Thoracic aorta (tissue), 2 donors: Measurements from ENCODE around the gene ATP7B. TPM values are rescaled to one million over a fixed set of nuclear protein-coding genes. Genes with fewer than 3 reads are reported as not detected.
"Not testable (repeated sequence)": the region's sequence is repeated elsewhere in the genome, so short reads cannot be mapped to it uniquely, and the experiment has no call there.

Source experiments
- ATAC-seq: fragments of 150-250 bp; one replicate; pipeline ENCODE4 v1.8.0; 2017; ENCODE audit warnings: low read depth; ENCODE audit not compliant: insufficient number of reproducible peaks, low FRiP score
- DNase-seq: peaks from one replicate; pipeline ENCODE4 v3.0.0-alpha.2; 2020; ENCODE audit warnings: low spot score
- H3K27ac ChIP-seq, 2 donors: fragments of 200-600 bp; sonication (generic); 1 replicate in 1 of 2; 2 replicates in 1 of 2; pipeline ENCODE4 v1.5.1; 2016; ENCODE audit warnings: mild to moderate bottlenecking in 2 of 2, moderate library complexity in 2 of 2
- H3K27me3 ChIP-seq: fragments of 200-600 bp; sonication (generic); replicated peaks from 2 replicates; pipeline ENCODE4 v1.6.0; 2016; ENCODE audit warnings: mild to moderate bottlenecking; ENCODE audit not compliant: insufficient read depth
- H3K36me3 ChIP-seq: fragments of 200-600 bp; sonication (generic); one replicate; pipeline ENCODE4 v1.5.1; 2016
- H3K4me1 ChIP-seq, 2 donors: fragments of 200-600 bp; sonication (generic); 1 replicate in 1 of 2; 2 replicates in 1 of 2; pipeline versions ENCODE4 v1.5.1 to v1.6.0; 2016; ENCODE audit warnings: low read depth in 2 of 2, mild to moderate bottlenecking in 1 of 2; ENCODE audit not compliant: control insufficient read depth in 1 of 2
- H3K4me3 ChIP-seq: fragments of 200-600 bp; sonication (generic); 2 replicates; pipeline ENCODE4 v1.5.1; 2016; ENCODE audit warnings: mild to moderate bottlenecking
- H3K9me3 ChIP-seq: fragments of 200-600 bp; sonication (generic); 2 replicates; pipeline ENCODE4 v1.5.1; 2016
- total RNA-seq, 2 donors: library from RNA; depleted of rRNA; stranded (reverse); fragments of >200 nt; gene quantifications; one replicate each; pipeline versions ENCODE4 v1.1.0 to v1.2.3, GENCODE V29; 2016
- TF ChIP-seq, protein P1 (sequence below): fragments of 200-600 bp; sonication (generic); IDR thresholded peaks from one replicate; pipeline ENCODE4 v1.5.1; 2019; ENCODE audit warnings: antibody characterized with exemption

ATP7B gene
- total RNA-seq, 2 donors from 2014 or later, result 6.8 to 7.1 TPM

DNA sequence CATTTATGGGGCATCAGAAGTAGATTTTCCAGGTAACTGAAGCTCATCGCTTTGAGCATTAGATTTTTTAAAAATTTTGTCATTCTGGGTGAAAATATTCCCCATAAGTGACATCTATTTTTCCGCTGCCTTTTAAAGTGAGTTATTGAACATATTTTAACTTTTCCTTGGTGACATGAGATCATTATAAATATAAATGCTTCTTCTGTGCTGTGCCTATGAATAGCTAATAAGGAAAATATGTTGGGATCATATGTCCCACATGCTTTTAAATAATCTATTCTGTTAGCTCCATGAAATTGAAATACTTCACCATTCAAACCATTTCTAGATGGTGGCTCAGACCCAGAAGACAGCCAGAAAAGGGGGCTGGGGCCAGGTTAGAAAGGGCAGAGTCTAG is 14.1 kb downstream of the ATP7B start:
- Histone ChIP-seq H3K4me3 (no peak overlapping the region), H3K27me3 (no peaks in the 10 kb centered on the region), H3K9me3 (no peaks in the 10 kb centered on the region), H3K4me1 (peaks cover 7 to 30% of the 10 kb centered on the region in 2 donors), H3K27ac (no peak overlapping the region), H3K36me3 (no peaks in the 10 kb centered on the region)
- DNase-seq, result no peak
- ATAC-seq, result no peak
- TF ChIP-seq, protein P1, sequence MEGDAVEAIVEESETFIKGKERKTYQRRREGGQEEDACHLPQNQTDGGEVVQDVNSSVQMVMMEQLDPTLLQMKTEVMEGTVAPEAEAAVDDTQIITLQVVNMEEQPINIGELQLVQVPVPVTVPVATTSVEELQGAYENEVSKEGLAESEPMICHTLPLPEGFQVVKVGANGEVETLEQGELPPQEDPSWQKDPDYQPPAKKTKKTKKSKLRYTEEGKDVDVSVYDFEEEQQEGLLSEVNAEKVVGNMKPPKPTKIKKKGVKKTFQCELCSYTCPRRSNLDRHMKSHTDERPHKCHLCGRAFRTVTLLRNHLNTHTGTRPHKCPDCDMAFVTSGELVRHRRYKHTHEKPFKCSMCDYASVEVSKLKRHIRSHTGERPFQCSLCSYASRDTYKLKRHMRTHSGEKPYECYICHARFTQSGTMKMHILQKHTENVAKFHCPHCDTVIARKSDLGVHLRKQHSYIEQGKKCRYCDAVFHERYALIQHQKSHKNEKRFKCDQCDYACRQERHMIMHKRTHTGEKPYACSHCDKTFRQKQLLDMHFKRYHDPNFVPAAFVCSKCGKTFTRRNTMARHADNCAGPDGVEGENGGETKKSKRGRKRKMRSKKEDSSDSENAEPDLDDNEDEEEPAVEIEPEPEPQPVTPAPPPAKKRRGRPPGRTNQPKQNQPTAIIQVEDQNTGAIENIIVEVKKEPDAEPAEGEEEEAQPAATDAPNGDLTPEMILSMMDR, result no peak

DNA sequence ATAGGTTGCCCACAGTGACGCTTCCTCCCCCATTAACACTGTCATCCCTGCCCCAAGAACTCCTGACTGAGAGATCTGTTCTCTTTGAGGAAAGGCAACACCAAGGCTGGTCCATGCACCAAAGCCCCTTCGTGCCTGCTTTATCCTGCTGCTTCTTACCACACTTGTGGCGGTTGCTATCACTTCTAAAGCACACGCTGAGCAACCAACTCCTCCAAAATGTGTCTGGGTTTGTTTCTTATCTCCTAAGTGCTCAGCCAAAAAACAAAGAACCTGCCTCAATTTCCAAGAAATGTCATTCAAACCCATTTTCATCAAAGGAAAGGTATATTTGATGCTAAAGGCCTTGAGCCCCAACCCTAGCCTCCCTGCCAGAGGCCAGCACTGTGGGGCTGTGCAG is 14.6 kb downstream of the ATP7B start:
- no peaks in the 10 kb centered on the region for H3K36me3 ChIP-seq
- H3K27ac ChIP-seq, result no peak overlapping the region
- H3K27me3 ChIP-seq, result no peaks in the 10 kb centered on the region
- no peak overlapping the region for H3K4me3 ChIP-seq
- H3K4me1 ChIP-seq, result peaks cover 7 to 30% of the 10 kb centered on the region in 2 donors
- no peak for DNase-seq
- TF ChIP-seq, protein P1, result no peak
- ATAC-seq, result no peak
- H3K9me3 ChIP-seq, result no peaks in the 10 kb centered on the region

DNA sequence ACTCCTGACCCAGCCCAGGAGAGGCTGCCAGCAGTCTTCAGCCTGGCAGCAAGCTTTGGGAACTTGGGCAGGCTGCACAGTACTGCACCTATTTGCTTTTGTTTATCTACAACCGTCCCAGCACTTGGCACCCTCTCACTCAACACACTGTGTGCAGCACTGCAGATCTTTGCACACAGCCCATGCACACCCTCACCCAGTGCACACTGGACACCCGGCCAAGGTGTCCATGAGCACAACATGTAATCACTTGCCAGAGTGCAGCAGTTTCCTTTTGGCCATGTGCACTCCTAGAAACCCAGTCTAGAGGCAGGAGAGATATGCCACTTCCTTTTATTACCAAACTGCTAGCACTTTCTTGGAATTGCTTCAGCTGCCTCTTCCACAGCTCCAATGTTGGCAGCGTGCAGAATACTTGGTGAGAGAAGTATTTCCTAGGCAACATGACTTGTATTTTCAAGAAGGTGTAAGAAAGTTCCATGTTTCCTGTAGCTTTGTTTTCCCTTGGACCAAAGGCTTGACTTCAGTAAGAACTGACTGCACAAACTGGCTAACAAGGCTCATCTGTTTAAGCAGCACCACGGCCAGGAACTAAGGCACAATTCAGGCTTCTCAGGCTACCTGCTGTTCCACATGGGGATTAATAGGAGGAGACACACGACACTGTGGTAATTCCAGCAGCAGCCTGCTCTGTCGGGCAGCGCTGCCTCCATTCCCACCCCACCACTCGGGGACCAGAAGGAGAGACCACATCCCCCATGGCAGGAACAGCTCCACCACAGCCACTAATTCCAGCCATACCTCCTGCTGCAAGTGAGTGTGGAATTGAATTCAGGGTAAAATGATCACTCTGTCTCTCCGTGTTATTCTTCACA is 15.3 kb downstream of the ATP7B start:
- H3K9me3 ChIP-seq, result no peaks in the 10 kb centered on the region
- ATAC-seq (peak; percentile 15), DNase-seq (no peak)
- TF ChIP-seq, protein P1, result no peak
- H3K27me3 ChIP-seq, result no peaks in the 10 kb centered on the region
- peak overlapping the region; percentile 4 to 20 for H3K27ac ChIP-seq
- H3K4me3 ChIP-seq, result peak overlapping the region; percentile 0
- H3K36me3 ChIP-seq, result no peaks in the 10 kb centered on the region
- H3K4me1 ChIP-seq, result peaks cover 7 to 30% of the 10 kb centered on the region in 2 donors

DNA sequence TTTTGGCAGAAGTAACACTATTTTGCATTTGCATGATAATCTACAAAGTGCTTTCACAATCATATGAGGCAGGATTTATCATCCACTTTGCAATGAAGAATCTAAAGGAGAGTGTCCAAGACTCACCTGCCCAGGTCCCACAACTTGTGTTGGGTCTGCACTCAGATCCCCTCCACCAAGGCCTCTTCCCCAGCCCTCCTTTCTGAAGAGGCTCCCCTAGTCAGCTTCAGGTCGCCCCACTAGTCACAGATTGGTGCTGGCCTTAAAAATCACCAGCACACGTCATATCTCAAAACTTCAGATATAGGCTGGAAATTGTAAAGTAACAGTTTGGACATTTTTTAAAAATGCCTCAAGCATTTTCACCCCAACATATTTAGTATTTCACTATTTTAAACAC is 17.5 kb downstream of the ATP7B start:
- Histone ChIP-seq H3K4me3 (no peak overlapping the region), H3K9me3 (no peaks in the 10 kb centered on the region), H3K27ac (no peak overlapping the region), H3K27me3 (no peaks in the 10 kb centered on the region), H3K36me3 (no peaks in the 10 kb centered on the region), H3K4me1 (peaks cover 4 to 16% of the 10 kb centered on the region in 2 donors)
- no peak for DNase-seq
- TF ChIP-seq, protein P1, result no peak
- no peak for ATAC-seq

DNA sequence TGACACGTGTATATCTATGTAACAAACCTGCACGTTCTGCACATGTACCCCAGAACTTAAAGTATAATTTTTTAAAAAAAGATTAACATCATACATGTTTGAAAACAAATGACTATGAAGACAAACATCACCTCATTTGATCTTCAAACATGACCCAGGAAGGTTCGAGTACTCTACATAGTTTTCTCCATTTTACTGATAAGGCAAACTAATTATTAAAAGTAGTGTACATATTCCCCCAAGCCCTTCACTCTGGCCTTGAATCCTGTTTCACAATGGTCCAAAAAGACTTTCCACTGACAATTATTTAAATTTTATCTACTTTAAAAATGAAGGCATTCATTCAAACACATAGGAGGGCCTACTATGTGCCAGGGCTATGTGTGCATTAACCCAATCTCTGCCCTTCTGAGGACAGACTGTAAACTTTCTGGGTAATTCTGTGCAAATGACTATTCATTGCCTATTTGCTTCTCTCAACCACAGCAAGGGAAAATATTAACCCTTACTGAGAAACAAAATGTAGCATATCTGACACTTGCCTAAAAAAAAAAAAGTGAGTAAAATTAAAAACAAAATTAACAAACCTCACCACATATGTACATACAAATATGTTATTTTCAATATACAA is 22.1 kb downstream of the ATP7B start:
- no peaks in the 10 kb centered on the region for H3K36me3 ChIP-seq
- no peaks in the 10 kb centered on the region for H3K4me1 ChIP-seq
- H3K9me3 ChIP-seq, result no peaks in the 10 kb centered on the region
- ATAC-seq, result no peak
- no peaks in the 10 kb centered on the region for H3K27me3 ChIP-seq
- no peak overlapping the region for H3K27ac ChIP-seq
- TF ChIP-seq, protein P1, result no peak
- no peak for DNase-seq
- no peak overlapping the region for H3K4me3 ChIP-seq

DNA sequence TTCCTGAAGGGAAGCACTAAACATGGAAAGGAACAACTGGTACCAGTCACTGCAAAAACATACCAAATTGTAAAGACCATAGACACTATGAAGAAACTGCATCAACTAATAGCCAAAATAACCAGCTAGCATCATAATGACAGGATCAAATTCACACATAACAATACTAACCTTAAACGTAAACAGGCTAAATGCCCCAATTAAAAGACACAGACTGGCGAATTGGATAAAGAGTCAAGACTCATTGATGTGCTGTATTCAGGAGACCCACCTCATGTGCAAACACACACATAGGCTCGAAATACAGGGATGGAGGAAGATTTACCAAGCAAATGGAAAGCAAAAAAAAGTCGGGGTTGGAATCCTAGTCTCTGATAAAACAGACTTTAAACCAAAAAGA is 26.3 kb downstream of the ATP7B start:
- not testable (repeated sequence) for ATAC-seq, H3K4me3 ChIP-seq, DNase-seq, H3K36me3 ChIP-seq, H3K27ac ChIP-seq, H3K9me3 ChIP-seq, H3K27me3 ChIP-seq
- H3K4me1 ChIP-seq, result peaks cover 6 to 21% of the 10 kb centered on the region in 2 donors

DNA sequence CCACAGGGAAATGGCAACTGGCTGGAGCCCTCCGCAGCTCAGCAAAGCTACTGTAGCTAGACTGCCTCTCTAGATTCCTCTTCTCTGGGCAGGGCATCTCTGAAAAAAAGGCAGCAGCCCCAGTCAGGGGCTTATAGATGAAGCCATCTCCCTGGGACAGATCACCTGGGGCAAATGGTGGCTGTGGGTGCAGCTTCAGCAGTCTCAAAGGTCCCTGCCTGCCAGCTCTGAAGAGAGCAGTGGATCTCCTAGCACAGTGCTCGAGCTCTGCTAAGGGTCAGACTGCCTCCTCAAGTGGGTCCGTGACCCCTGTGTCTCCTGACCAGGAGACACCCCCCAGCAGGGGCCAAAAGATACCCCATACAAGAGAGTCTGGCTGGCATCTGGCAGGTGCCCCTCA is 28.0 kb downstream of the ATP7B start:
- not testable (repeated sequence) for H3K27ac ChIP-seq, H3K9me3 ChIP-seq, DNase-seq, ATAC-seq, H3K27me3 ChIP-seq, H3K36me3 ChIP-seq, H3K4me3 ChIP-seq
- peaks cover 6 to 24% of the 10 kb centered on the region in 2 donors for H3K4me1 ChIP-seq
